ENCODE measurements around the gene CEP131.

The CEP131 gene

DNA sequence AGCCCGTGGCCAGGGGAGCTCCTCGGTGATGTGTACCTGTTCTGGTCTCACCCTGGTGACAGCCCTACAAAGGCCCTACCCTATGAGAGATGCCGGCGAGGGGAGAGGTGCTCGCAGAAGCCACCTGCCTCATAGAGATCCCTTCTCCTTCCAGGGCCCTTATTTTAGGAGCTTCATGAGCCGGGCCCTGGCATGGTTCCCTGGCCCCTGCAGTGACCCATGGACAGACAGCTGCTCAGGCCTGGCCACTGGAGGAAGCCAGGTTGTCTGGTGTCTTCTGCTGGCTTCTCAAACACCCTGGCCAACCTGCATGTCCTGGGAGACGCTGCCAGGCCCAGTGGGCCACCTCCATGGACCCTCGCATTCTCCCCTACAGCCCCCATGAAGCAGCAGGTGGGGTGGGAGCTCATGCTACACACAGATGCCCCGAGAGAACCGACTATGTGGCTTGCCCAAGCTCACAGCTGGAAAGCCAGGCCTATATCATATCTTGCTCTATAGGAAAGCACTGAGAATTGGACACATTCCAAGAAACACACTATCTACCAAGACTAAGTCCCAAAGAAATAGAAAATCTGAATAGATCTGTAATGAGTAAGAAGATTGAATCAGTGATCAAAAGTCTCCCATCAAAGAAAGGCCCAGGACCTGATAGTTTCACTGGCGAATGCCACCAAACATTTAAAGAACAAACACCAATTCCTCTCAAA is 49.6 kb downstream of the CEP131 start:
- TF ChIP-seq, protein P1, sequence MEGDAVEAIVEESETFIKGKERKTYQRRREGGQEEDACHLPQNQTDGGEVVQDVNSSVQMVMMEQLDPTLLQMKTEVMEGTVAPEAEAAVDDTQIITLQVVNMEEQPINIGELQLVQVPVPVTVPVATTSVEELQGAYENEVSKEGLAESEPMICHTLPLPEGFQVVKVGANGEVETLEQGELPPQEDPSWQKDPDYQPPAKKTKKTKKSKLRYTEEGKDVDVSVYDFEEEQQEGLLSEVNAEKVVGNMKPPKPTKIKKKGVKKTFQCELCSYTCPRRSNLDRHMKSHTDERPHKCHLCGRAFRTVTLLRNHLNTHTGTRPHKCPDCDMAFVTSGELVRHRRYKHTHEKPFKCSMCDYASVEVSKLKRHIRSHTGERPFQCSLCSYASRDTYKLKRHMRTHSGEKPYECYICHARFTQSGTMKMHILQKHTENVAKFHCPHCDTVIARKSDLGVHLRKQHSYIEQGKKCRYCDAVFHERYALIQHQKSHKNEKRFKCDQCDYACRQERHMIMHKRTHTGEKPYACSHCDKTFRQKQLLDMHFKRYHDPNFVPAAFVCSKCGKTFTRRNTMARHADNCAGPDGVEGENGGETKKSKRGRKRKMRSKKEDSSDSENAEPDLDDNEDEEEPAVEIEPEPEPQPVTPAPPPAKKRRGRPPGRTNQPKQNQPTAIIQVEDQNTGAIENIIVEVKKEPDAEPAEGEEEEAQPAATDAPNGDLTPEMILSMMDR (IDR thresholded peaks at IDR 0.05; ENCODE audit: low read length): no peak
- TF ChIP-seq EZH2 (optimal IDR thresholded peaks at IDR 0.05; ENCODE audit: low read depth, low read length): no peak
- TF ChIP-seq EZH2phosphoT487 (IDR thresholded peaks at IDR 0.05; ENCODE audit: low read length): no peak
- Histone ChIP-seq H3K4me3 (ENCODE audit: low read length) (no peak overlapping the region), H3F3A (ENCODE audit: insufficient read depth, low read length) (no peaks in the 10 kb centered on the region), H3K9ac (ENCODE audit: low read length) (no peak overlapping the region), H2AFZ (ENCODE audit: low read length) (no peak overlapping the region), H3K79me2 (ENCODE audit: low read length) (no peaks in the 10 kb centered on the region), H4K20me1 (ENCODE audit: insufficient read depth, low read length) (no peaks in the 10 kb centered on the region), H3K4me2 (ENCODE audit: low read depth, low read length) (no peak overlapping the region), H3K27me3 (replicated peaks; ENCODE audit: insufficient read depth, low read length) (peaks cover 91% of the 10 kb centered on the region), H3K9me2 (replicated peaks; ENCODE audit: insufficient read depth, low read length) (no peaks in the 10 kb centered on the region), H3K27ac (ENCODE audit: low read length) (no peak overlapping the region), H3K9me3 (replicated peaks; ENCODE audit: insufficient read depth, low read length) (no peaks in the 10 kb centered on the region), H3K36me3 (replicated peaks; ENCODE audit: insufficient read depth, low read length) (no peaks in the 10 kb centered on the region), H3K4me1 (ENCODE audit: low read length) (no peaks in the 10 kb centered on the region)
- DNase-seq: no peak

DNA sequence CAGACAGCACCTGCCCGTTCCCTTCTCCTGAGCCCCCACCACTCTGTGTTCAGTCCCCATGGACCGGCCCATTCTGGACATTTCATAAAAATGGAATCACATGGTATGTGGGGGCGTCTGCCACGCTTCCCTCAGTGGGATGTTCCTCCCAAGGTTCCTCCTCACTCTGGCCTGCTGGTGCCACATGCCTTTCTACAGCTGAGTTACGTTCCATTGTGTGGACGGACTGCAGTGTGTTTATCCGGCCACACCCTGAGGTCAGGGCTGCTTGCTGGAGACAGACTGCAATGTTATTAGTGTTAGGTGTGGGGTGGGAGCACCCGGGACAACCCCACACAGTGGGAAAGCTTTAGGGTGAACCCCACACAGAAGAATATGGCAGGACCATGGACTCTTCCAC is 50.8 kb downstream of the CEP131 start:
- TF ChIP-seq EZH2phosphoT487 (IDR thresholded peaks at IDR 0.05; ENCODE audit: low read length) (no peak), EZH2 (optimal IDR thresholded peaks at IDR 0.05; ENCODE audit: low read depth, low read length) (no peak)
- TF ChIP-seq, protein P1 (IDR thresholded peaks at IDR 0.05; ENCODE audit: low read length): no peak
- Histone ChIP-seq H3K27me3 (replicated peaks; ENCODE audit: insufficient read depth, low read length) (peaks cover 91% of the 10 kb centered on the region), H2AFZ (ENCODE audit: low read length) (no peak overlapping the region), H3K4me2 (ENCODE audit: low read depth, low read length) (no peak overlapping the region), H3K9me3 (replicated peaks; ENCODE audit: insufficient read depth, low read length) (no peaks in the 10 kb centered on the region), H3K27ac (ENCODE audit: low read length) (no peak overlapping the region), H3K9me2 (replicated peaks; ENCODE audit: insufficient read depth, low read length) (no peaks in the 10 kb centered on the region), H4K20me1 (ENCODE audit: insufficient read depth, low read length) (no peaks in the 10 kb centered on the region), H3K79me2 (ENCODE audit: low read length) (no peaks in the 10 kb centered on the region), H3K4me1 (ENCODE audit: low read length) (no peaks in the 10 kb centered on the region), H3F3A (ENCODE audit: insufficient read depth, low read length) (no peaks in the 10 kb centered on the region), H3K36me3 (replicated peaks; ENCODE audit: insufficient read depth, low read length) (no peaks in the 10 kb centered on the region), H3K4me3 (ENCODE audit: low read length) (no peak overlapping the region), H3K9ac (ENCODE audit: low read length) (no peak overlapping the region)
- no peak for DNase-seq

DNA sequence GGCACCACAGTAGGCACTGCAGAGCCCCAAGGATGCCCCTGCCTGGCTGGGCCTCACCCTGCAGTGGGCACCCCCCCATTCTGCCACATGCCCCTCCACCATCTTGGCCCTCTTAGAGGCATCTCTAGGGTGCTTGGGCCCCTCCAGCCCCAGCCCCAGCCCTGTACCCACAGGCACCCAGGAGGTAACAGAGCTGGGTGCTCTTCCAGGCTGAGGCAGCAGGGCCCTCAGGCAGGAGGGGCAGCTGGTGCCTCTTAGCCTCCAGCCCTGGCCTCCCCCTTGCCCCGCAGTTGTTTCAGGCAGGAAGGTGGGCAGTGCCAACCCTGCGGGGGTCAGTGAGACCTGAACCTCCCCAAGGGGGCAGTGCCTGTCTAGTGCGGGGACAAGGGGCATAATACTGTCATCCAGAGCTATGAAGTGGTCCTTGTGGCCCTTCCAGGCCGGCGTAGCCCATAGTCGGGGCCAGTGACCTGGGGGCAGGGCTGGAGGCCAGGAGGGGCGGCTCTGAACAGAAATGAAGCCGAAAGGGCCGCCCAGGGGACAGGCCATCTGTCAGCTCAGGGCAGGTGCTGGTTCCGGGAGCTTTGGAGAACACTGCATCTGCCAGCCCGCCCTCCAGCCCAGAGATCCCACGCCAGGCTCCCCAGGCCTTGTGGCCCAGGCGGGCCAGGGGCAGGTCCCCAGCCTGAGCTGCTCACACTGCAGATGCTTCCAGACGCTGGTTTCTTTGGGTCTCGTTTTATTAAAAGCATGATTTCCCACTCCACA is 51.9 kb downstream of the CEP131 start:
- Histone ChIP-seq H3K79me2 (ENCODE audit: low read length) (no peaks in the 10 kb centered on the region), H3K27me3 (replicated peaks; ENCODE audit: insufficient read depth, low read length) (peaks cover 86% of the 10 kb centered on the region), H3K4me3 (ENCODE audit: low read length) (no peak overlapping the region), H3K36me3 (replicated peaks; ENCODE audit: insufficient read depth, low read length) (no peaks in the 10 kb centered on the region), H3K9me2 (replicated peaks; ENCODE audit: insufficient read depth, low read length) (no peaks in the 10 kb centered on the region), H4K20me1 (ENCODE audit: insufficient read depth, low read length) (no peaks in the 10 kb centered on the region), H3K9ac (ENCODE audit: low read length) (no peak overlapping the region), H2AFZ (ENCODE audit: low read length) (no peak overlapping the region), H3F3A (ENCODE audit: insufficient read depth, low read length) (no peaks in the 10 kb centered on the region), H3K4me2 (ENCODE audit: low read depth, low read length) (no peak overlapping the region), H3K27ac (ENCODE audit: low read length) (no peak overlapping the region), H3K9me3 (replicated peaks; ENCODE audit: insufficient read depth, low read length) (no peaks in the 10 kb centered on the region), H3K4me1 (ENCODE audit: low read length) (no peaks in the 10 kb centered on the region)
- DNase-seq: no peak
- TF ChIP-seq EZH2phosphoT487 (IDR thresholded peaks at IDR 0.05; ENCODE audit: low read length): no peak
- no peak for TF ChIP-seq EZH2 (optimal IDR thresholded peaks at IDR 0.05; ENCODE audit: low read depth, low read length)
- TF ChIP-seq, protein P1 (IDR thresholded peaks at IDR 0.05; ENCODE audit: low read length): no peak
